Posterior cingulate gyrus (tissue), 11 donors: ENCODE data around the gene MAST3.
"Not testable (repeated sequence)": the region's sequence is repeated elsewhere in the genome, so short reads cannot be mapped to it uniquely, and the experiment has no call there.

Source experiments
- DNase-seq, 10 donors: peaks; one replicate each; pipeline versions ENCODE4 v3.0.0 to v3.0.0-alpha.2; 2020 to 2021; ENCODE audit warnings: mixed read lengths in 3 of 10
- intact Hi-C: fragments of 100-400 bp; cut with DNase I; formaldehyde crosslinking; loops from one replicate; pipeline ENCODE4 v1.15.1; 2023

MAST3 gene

GRCh38 chr19:18155095-18156087 lies 57.8 kb downstream of the MAST3 start:
- intact Hi-C loops = loop anchor here (5.0 kb wide), 2 partner anchors 37 to 148 kb away; partner anchors contain the start of genes ARRDC2 and MPV17L2
- peak in 1 of 10 donors; percentile 82 for DNase-seq

GRCh38 chr19:18156268-18156667 lies 58.7 kb downstream of the MAST3 start:
- intact Hi-C loops = loop anchor here (5.0 kb wide), 2 partner anchors 36 to 149 kb away; partner anchors contain the start of genes ARRDC2 and MPV17L2
- DNase-seq = peak in 1 of 10 donors; percentile 70

GRCh38 chr19:18156841-18157464 lies 59.4 kb downstream of the MAST3 start:
- intact Hi-C loops = loop anchor here (5.0 kb wide), 2 partner anchors 35 to 150 kb away; partner anchors contain the start of genes ARRDC2 and MPV17L2
- peak in 9 of 10 donors; percentile 56 to 95 (median 67) for DNase-seq

GRCh38 chr19:18157465-18158063 lies 60.0 kb downstream of the MAST3 start:
- intact Hi-C loops = loop anchor here (5.0 kb wide), 2 partner anchors 35 to 150 kb away; partner anchors contain the start of genes ARRDC2 and MPV17L2
- DNase-seq = peak; percentile 71 to 97 (median 82)

- no peak for DNase-seq
- intact Hi-C loops = loop anchor here (5.0 kb wide), 2 partner anchors 34 to 151 kb away; partner anchors contain the start of genes ARRDC2 and MPV17L2
Observed at GRCh38 chr19:18158467-18158866, 60.9 kb downstream of the MAST3 start.

GRCh38 chr19:18159059-18159616 lies 61.6 kb downstream of the MAST3 start:
- not testable (repeated sequence) for DNase-seq
- intact Hi-C loops = loop anchor here (5.0 kb wide), 2 partner anchors 33 to 152 kb away; partner anchors contain the start of genes ARRDC2 and MPV17L2

- intact Hi-C loops = loop anchor here (2.0 to 5.0 kb wide), 3 partner anchors 32 to 153 kb away; partner anchors contain the start of genes ARRDC2 and MPV17L2
Observed at GRCh38 chr19:18159810-18160209, 62.2 kb downstream of the MAST3 start.

GRCh38 chr19:18160493-18160970 lies 63.0 kb downstream of the MAST3 start:
- intact Hi-C loops = loop anchor here (2.0 kb wide), 1 partner anchor 48 kb away; no protein-coding TSS in a partner anchor
- no peak for DNase-seq

More at GRCh38 chr19:18159810-18160209, 62.2 kb downstream of the MAST3 start:
- DNase-seq = peak in 1 of 10 donors; percentile 54

- peak in 8 of 10 donors; percentile 53 to 96 (median 73) for DNase-seq
- intact Hi-C loops = loop anchor here (2.0 kb wide), 1 partner anchor 48 kb away; no protein-coding TSS in a partner anchor
Observed at GRCh38 chr19:18160971-18161635, 63.5 kb downstream of the MAST3 start.

GRCh38 chr19:18161636-18162002 lies 64.0 kb downstream of the MAST3 start:
- peak in 1 of 10 donors; percentile 86 for DNase-seq
- intact Hi-C loops = loop anchor here (2.0 kb wide), 1 partner anchor 49 kb away; no protein-coding TSS in a partner anchor

GRCh38 chr19:18164072-18164471 lies 66.5 kb downstream of the MAST3 start:
- intact Hi-C loops = no loop called here
- DNase-seq = no peak

- DNase-seq = no peak
- intact Hi-C loops = no loop called here
Observed at GRCh38 chr19:18165794-18166544, 68.4 kb downstream of the MAST3 start.

GRCh38 chr19:18167011-18167410 lies 69.4 kb downstream of the MAST3 start:
- DNase-seq = no peak
- intact Hi-C loops = no loop called here

- peak in 5 of 10 donors; percentile 32 to 91 (median 48) for DNase-seq
- intact Hi-C loops = no loop called here
Observed at GRCh38 chr19:18167975-18168645, 70.5 kb downstream of the MAST3 start.

GRCh38 chr19:18168673-18169381 lies 71.2 kb downstream of the MAST3 start:
- DNase-seq = no peak
- intact Hi-C loops = no loop called here

- DNase-seq = peak in 2 of 10 donors; percentile 59 to 84
- intact Hi-C loops = no loop called here
Observed at GRCh38 chr19:18170714-18171255, 73.2 kb downstream of the MAST3 start.
